ENCODE measurements around the gene MMP21.

MMP21 gene

DNA sequence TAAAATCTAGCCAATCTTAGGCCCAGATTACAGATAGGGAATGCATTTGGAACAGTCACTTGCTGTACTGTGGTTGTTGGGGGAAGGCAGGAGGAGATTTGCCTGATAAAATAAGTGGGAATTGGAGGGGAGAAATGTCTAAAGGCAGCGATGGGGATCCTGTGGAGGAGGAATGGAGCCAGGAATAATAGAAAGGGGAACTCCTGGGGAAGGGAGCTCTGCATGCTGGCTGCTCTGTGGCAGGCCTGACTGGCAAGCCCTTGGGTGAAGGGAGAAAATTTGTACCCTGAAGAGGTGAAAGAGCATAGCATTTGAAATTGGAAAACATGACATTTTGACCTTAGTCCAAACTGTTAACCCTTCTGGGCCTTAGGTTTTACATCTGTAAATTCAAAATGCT, 13.7 kb downstream of the MMP21 start:
- DNase-seq: no peak

DNA sequence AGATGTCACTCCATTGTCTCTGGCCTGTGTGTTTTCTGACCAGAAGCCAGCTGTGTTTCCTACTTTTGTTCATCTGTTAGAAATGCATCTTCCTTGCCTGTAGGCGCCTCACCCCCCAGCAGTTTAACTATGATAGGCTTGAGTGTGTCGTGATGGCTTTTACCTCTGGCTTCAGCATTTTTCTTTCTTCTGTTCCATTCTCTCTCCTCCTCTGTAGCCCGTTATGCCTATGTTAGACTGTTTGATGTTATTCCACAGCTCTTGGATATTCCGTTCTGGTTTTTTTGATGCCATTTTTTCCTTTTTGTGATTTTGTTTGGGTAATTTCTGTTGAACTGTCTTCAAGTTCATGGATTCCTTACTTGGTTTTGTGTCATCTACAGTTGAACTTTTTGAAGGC, 17.9 kb downstream of the MMP21 start:
- no peak for DNase-seq

DNA sequence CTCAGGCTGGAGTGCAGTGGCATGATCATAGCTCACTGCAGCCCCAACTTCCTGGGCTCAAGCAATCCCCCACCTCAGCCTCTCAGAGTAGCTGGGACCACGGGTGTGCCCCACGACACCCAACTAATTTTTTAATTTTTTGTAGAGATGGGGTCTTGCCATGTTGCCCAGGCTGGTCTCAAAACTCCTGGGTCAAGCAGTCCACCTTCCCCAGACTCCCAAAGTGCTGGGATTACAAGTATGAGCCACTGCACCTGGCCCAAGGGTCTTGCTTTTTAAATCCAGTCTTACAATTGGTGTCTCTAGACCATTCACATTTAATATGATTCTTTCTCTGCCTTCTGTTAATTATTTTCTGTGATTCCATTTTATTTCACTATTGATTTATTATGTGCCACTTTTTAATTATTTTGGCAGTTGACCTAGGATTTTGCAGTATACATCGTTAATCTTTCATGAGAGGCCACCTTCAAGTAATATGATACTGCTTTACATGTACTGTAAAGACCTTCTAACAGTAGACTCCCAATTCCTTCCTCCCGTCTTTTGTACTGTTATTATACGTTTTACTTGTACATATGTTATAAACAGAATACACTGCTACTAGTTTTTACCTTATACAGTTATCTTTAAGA, 18.7 kb downstream of the MMP21 start:
- no peak for DNase-seq

DNA sequence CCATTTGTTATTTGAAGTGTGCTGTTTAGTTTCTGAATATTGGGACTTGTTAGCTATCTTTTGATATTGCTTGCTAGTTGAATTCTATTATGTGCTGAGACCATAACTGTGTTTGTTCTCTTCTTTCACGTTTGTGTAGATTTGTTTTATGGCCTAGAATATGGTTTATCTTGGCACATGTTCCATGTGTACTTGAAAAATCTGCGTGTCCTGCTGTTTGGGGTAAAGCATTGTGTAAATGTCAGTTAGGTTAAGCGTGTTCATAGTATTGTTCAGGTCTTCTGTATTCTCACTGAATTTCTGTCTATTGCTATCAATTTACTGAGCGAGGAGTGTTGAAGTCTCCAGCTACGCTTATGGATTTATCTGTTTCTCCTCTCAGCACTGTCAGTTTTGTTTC, 19.4 kb downstream of the MMP21 start:
- DNase-seq: no peak

DNA sequence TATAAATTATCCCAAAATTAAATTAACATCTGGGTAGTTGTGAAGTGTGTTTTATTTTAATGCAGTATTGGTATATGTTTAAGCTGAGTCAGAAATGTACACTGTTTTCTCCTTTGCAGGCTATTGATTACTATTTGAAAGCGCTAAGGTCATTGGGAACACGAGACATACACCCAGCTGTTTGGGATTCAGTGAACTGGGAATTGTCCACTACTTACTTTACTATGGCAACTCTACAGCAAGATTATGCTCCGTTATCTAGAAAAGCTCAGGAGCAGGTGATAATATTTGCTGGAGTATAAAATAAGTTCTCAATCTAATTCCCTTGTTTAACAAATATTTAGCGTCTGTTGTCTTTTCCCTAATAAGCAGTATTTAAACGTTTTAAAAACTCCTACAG, 28.2 kb downstream of the MMP21 start:
- no peak for DNase-seq

DNA sequence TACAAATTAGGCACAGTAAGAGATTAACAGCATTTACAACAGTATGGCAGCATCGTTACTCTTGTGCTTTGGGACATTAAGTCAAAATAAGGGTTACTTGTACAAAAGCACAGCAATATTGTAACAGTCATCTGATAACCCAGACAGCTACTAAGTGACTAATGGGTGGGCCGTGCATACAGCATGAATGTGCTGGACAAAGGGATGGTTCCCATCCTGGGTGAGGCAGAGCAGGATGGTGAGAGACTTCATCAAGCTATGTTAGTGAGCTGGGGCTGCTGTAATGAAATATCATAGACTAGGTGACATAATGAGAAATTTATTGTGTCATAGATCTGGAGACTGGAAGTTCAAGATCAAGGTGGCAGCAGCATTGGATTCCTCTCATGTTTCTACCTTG, 30.7 kb downstream of the MMP21 start:
- no peak for DNase-seq

DNA sequence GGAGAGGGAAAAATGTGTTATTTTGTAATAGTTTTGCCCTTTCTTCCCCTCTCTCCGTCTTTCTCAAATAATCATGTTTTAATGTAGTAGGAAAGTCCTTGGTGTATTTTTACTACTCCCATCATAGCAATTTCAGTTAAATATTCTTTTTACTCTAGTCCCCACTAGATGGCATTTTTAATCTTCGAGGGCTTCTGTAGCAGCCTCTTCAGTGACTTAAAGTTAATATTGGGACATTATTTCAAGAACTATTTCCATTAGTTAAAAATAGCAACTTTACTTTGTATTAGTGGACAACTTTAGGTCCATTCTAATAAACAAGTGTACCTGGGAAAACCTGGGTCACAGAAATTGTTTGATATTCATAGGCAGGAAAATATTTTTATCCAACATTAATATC, 33.2 kb downstream of the MMP21 start:
- DNase-seq: no peak

DNA sequence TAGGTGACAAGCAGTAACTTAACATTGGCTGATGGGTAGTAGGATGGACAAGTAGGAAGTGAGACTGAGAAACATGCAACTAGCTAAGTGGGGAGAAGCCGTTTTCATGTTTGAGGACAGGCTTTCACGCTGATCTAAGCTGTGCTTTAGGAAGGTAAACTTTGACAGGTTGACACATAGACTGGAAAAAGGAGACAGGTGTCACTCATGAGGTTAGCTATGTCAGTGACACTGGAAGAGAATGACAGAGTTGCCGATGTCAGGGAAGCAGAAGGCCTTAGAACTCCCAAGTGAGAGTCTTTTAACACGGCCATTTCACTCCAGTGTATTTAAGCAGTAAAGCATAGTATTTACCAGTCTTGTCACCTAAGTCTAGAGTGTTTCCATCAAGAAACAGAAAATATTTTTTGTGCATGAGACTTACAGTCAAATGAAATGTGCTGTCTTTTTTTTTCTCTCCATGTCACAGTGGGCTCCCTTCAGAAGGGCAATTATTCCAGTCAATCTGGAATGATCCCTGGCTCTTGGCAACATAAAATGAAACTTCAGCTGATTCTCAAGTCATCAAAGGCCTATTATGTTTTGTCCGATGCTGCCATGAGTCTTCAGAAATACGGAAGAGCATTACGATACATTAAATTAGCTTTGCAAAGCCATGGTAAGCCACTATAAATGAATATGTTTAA, 35.5 kb downstream of the MMP21 start:
- DNase-seq: no peak

DNA sequence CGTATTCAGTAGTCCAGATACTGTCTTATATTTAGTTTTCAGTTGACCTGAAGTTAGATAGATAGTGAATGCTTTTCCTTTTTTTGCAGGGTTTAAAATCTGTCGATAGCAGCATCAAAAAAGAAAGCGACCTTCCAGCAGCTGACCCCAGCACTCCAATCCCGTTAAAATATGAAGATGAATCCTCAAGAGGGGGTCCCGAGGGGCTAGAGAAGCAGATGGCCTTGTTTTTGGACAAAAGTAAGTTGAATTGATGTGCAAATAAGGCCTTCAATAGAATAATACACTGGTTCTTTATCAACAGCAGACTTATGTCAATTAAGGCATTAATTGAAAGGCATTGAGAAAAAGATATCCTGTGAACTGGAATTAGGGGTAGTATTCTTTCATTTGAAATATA, 37.4 kb downstream of the MMP21 start:
- DNase-seq: no peak

DNA sequence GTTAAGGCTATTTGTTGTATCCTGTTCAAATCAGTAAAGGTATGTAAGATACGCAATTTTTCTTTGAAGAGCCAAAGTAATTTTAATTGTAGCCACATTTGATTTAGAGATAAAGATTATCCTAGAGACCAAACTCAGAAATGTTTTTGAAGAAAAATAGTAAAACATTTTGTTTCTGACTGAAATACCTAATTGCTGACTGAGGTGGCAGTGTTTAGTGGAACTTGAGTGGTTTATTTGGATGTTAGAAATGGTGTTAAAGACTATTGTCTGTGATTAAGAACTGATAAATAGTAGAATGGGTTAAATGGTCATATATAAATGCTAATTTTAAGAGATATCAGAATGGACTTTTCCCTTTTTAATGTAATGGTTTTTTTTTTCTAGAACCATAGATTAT, 40.8 kb downstream of the MMP21 start:
- DNase-seq: no peak

DNA sequence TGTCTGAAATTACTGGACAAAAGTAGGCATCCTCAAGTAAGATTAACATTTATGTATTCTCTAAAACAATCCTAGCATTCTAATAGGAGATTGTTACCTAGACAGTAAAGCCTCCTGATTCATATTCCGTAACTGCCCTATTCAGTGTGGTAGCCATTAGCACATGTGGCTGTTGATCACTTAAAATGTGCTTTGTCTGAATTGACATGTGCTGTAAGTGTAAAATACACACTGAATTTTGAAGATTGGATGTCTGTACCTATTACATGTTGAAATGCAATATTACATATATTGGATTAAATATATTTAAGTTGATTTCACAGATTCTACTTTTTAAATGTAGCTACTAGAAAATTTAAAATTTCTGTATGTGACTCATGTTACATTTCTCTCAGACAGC, 41.5 kb downstream of the MMP21 start:
- DNase-seq: no peak

DNA sequence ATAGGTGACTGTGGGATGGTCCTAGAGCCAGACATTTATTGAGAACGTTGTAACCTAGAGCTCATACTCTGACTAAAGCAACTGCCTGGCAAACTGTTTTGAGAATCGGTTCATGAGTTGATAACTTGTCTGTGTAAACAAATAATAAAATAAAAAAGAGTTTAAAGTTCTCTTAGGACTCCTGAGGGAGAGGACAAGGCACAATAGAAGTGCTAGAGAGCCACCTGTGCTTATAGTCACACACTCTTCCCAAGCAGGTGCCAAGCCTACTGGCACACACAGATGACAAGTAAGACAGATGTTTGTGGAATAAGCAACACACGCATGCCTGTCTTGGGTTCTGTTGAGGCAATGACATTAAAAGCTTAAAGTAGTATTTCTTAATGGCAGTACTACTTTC, 48.2 kb downstream of the MMP21 start:
- DNase-seq: no peak

DNA sequence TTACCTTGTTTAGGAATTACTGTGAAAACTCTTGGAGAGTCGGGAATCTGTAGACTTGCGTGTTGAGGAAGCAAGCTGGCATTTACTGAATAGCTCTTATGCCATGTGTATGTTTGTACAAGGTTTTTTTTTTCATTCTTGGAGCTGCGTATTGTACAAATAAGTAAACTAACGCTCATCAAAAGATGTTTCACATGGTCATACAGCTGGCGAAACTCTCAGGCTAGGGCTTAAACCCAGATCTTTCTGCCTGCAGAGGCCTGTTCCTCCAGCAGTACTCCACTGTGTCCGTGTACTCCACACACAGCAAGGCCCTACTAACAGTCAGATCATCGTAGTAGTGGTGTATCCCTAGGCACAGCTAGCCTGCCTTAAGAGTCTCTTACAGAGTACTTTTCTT, 48.7 kb downstream of the MMP21 start:
- DNase-seq: no peak

DNA sequence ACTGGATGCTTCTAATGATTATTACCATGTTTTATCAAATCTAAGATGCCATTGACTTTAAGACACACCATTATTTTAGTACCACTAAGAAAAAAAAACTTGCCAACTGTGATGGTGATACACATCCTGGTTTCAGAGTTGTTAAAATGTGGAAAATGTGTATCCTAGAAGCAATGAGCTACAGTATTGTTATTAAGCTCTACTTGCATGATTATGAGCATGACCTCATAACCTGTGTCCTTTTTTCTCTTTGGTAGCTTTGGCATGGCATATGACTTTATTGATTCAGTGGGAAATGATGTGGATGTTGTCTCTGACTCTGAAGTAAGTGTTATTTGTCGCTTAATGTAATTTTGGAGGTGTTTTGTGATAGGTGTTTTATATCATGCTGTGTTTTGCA, 52.8 kb downstream of the MMP21 start:
- DNase-seq: no peak

DNA sequence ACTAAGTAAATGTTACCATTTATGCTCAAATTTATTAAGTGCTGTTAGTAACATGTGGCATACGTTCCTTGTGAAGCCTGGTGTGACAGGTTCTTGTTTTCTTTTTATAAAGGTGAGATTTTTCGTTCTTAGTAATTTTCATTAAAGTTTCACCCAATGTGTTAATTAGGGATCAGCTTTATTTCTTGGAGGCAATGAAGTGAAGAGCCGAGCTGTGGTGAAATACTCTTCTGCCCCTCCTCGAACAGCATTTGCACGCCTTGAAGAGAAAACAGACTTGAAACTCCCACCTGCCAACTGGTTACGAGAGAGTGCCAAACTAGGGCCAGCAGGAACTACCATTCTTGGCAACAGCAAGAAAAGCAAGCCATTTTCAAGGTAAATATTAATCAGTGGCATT, 54.6 kb downstream of the MMP21 start:
- DNase-seq: no peak

DNA sequence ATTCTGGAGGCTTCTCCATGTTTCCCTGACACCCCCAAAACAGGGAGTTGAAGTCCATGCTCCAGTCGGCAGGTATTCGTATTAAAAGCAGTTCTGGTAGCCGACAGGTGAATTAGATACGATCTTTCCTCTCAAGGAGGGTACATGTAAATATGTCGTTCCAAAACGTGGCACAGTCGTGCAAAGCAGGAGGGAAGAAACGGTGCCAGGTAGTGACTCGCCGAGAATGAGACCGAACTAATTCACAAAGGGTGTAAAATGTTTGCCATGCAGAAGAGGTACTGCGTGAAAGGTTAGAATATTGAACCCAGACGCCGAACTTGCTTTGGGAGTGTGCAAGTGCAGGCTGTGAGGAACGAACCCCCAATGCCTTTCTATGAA, 55.6 kb downstream of the MMP21 start:
- DNase-seq: no peak

DNA sequence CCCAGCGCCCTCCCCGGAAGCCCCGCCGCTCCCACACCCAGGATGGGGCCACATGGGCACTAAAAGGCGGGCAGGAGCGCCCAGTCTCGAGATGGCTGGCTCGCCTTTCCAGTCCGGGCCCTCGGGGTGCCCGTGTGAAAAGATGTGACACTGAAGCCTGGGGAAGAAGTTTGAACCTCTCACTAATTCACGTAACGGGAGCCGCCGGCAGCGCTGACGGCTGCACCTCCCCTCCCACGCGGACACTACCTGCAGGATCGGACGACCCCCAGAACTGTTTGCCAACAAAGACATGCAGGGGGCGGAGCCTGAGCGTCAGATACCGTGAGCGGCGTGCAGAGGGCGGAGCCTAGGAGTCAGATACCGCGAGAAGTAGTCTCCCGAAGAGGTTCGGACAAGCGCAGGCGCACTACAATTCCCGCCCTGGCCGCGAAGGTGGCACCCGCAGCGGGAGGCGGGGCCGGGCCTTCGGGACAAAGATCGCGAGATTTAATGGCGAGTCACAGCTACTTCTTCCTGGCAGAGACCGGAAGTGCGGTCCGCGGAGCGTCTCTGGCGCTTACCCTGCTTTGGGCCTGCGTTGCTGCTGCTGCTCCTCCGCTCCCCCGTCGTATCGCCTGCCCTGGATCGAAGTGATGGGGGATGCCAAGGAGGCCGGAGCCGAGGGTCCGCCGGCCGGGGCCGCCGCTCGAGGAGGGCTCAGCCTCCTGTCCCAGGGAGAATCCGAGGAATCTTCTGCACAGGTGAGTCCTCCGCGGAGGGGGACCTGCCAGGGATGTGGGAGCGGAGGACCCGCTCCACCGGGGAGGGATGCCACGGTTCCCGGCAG, 56.2 kb downstream of the MMP21 start, which contains the start of gene EDRF1:
TSS of gene EDRF1 (plus strand) at position 537 of the 829 bp plus-strand sequence. CDS start at position 636, 99 bp downstream.
- DNase-seq: peak; percentile 86

All from SIG-M5 (cell line).